H1 (cell line): ENCODE data around the gene TGFBR1. TPM values are rescaled to one million over a fixed set of nuclear protein-coding genes. Genes with fewer than 3 reads are reported as not detected.
A peak's percentile ranks its signal among the peaks of the same experiment; 100 is the strongest.

ENCODE experiments used
- CTCF ChIA-PET: fragments of 300-600 bp; sonication (Branson Sonifier 250); formaldehyde crosslinking; loops from one replicate; lab custom pipeline; 2021; ENCODE audit not compliant: partially characterized antibody; lab: Charles Lee
- POLR2A ChIA-PET: fragments of 300-600 bp; sonication (Branson Sonifier 250); formaldehyde crosslinking; loops from one replicate; lab custom pipeline; 2021; ENCODE audit warnings: inconsistent platforms; ENCODE audit not compliant: partially characterized antibody; lab: Charles Lee
- DNase-seq, 2 experiments: peaks; one replicate each; pipeline versions ENCODE4 v3.0.0 to v3.0.0-alpha.2; 2010 to 2022; ENCODE audit warnings: low spot score in 2 of 2, low read depth in 1 of 2, mixed read lengths in 1 of 2
- FAIRE-seq: peaks from 2 replicates; lab custom pipeline; 2011; peaks lifted over from hg19 to GRCh38; lab: Jason Lieb, UNC
- H2AFZ ChIP-seq: 2 replicates; pipeline ENCODE4 v1.8.1; 2012; ENCODE audit warnings: low read length, inconsistent platforms
- H2AK5ac ChIP-seq: 2 replicates; pipeline ENCODE4 v1.6.1; 2013; ENCODE audit warnings: low read depth, low read length
- H2BK120ac ChIP-seq: replicated peaks from 2 replicates; pipeline ENCODE3; 2013; ENCODE audit warnings: low read depth, low read length, inconsistent platforms
- H2BK12ac ChIP-seq: 2 replicates; pipeline ENCODE4 v1.6.1; 2013; ENCODE audit warnings: low read depth, low read length
- H2BK15ac ChIP-seq: 2 replicates; pipeline ENCODE4 v1.6.1; 2013; ENCODE audit warnings: low read length
- H2BK20ac ChIP-seq: 2 replicates; pipeline ENCODE4 v1.6.1; 2013; ENCODE audit warnings: low read length
- H2BK5ac ChIP-seq: 2 replicates; pipeline ENCODE4 v1.6.1; 2013; ENCODE audit warnings: low read depth, low read length
- H3K14ac ChIP-seq: 2 replicates; pipeline ENCODE4 v1.6.1; 2013; ENCODE audit warnings: inconsistent platforms; ENCODE audit not compliant: insufficient read length
- H3K18ac ChIP-seq: 2 replicates; pipeline ENCODE4 v1.6.1; 2013; ENCODE audit warnings: low read length; ENCODE audit errors: extremely low read depth
- H3K23ac ChIP-seq: 2 replicates; pipeline ENCODE4 v1.6.1; 2013; ENCODE audit warnings: inconsistent platforms; ENCODE audit not compliant: insufficient read length
- H3K23me2 ChIP-seq: 2 replicates; pipeline ENCODE4 v1.6.1; 2013; ENCODE audit warnings: low read depth, low read length
- H3K27ac ChIP-seq: 2 replicates; pipeline ENCODE4 v1.6.1; 2011; ENCODE audit warnings: low read depth, low read length, inconsistent platforms
- H3K27me3 ChIP-seq, 4 experiments: replicated peaks in 1 of 4; 1 replicate in 1 of 4; 2 replicates in 3 of 4; pipeline versions ENCODE4 v1.6.1 to v1.8.1; 2011 to 2013; ENCODE audit warnings: low read length in 3 of 4, mild to moderate bottlenecking in 3 of 4, inconsistent platforms in 2 of 4, mixed read lengths in 2 of 4, moderate library complexity in 1 of 4; ENCODE audit not compliant: control insufficient read depth in 3 of 4, insufficient read depth in 3 of 4; ENCODE audit errors: extremely low read depth in 1 of 4
- H3K36me3 ChIP-seq, 4 experiments: 2 replicates each; pipeline versions ENCODE4 v1.6.1 to v1.8.1; 2011 to 2013; ENCODE audit warnings: mild to moderate bottlenecking in 4 of 4, low read length in 3 of 4, moderate library complexity in 2 of 4, control low read depth in 1 of 4, inconsistent platforms in 1 of 4; ENCODE audit not compliant: insufficient read depth in 4 of 4, control insufficient read depth in 2 of 4
- H3K4ac ChIP-seq: replicated peaks from 2 replicates; pipeline ENCODE3; 2013; ENCODE audit warnings: low read length, low read depth, mixed read lengths, inconsistent platforms; ENCODE audit not compliant: insufficient read length
- H3K4me1 ChIP-seq, 4 experiments: replicated peaks in 1 of 4; 1 replicate in 1 of 4; 2 replicates in 3 of 4; pipeline versions ENCODE4 v1.6.1 to v1.8.1; 2011 to 2013; ENCODE audit warnings: low read length in 3 of 4, inconsistent platforms in 2 of 4, mixed read lengths in 1 of 4; ENCODE audit not compliant: insufficient read depth in 4 of 4, control insufficient read depth in 3 of 4
- H3K4me2 ChIP-seq, 2 experiments: 2 replicates each; pipeline versions ENCODE4 v1.6.1 to v1.8.1; 2011 to 2013; ENCODE audit warnings: low read depth in 2 of 2, low read length in 2 of 2, control low read depth in 1 of 2, inconsistent platforms in 1 of 2, mild to moderate bottlenecking in 1 of 2; ENCODE audit not compliant: insufficient read depth in 1 of 2
- H3K4me3 ChIP-seq, 4 experiments: fragments of 200-600, 300-600 bp in 1 of 4; sonication (generic), shearing (Covaris generic), sonication (Bioruptor Twin) in 1 of 4; 2 replicates each; pipeline versions ENCODE4 v1.5.1 to v1.8.1; 2011 to 2016; ENCODE audit warnings: low read length in 4 of 4, low read depth in 3 of 4, control low read depth in 2 of 4, inconsistent platforms in 2 of 4, mild to moderate bottlenecking in 2 of 4, mixed read lengths in 1 of 4, moderate library complexity in 1 of 4; ENCODE audit not compliant: insufficient read depth in 2 of 4; ENCODE audit errors: extremely low read depth in 1 of 4
- H3K56ac ChIP-seq: replicated peaks from 2 replicates; pipeline ENCODE3; 2013; ENCODE audit warnings: low read depth, mild to moderate bottlenecking, mixed read lengths, low read length, inconsistent platforms; ENCODE audit not compliant: insufficient read length
- H3K79me1 ChIP-seq: 2 replicates; pipeline ENCODE4 v1.6.1; 2013; ENCODE audit warnings: low read depth, low read length, control low read depth
- H3K79me2 ChIP-seq, 2 experiments: 2 replicates each; pipeline versions ENCODE4 v1.6.1 to v1.8.1; 2012 to 2013; ENCODE audit warnings: low read length in 2 of 2, mild to moderate bottlenecking in 2 of 2, inconsistent platforms in 1 of 2; ENCODE audit not compliant: insufficient read depth in 2 of 2, control insufficient read depth in 1 of 2
- H3K9ac ChIP-seq, 4 experiments: replicated peaks in 1 of 4; 1 replicate in 1 of 4; 2 replicates in 3 of 4; pipeline versions ENCODE4 v1.6.1 to v1.8.1; 2011 to 2013; ENCODE audit warnings: low read depth in 3 of 4, low read length in 3 of 4, control low read depth in 2 of 4, mild to moderate bottlenecking in 2 of 4, moderate library complexity in 2 of 4, inconsistent platforms in 1 of 4; ENCODE audit errors: extremely low read depth in 1 of 4
- H3K9me3 ChIP-seq, 2 experiments: 2 replicates each; pipeline versions ENCODE4 v1.6.1 to v1.8.1; 2012 to 2013; ENCODE audit warnings: mild to moderate bottlenecking in 2 of 2, moderate library complexity in 2 of 2, control low read depth in 1 of 2, inconsistent platforms in 1 of 2, low read depth in 1 of 2, low read length in 1 of 2, mixed read lengths in 1 of 2; ENCODE audit not compliant: insufficient read depth in 2 of 2
- H4K20me1 ChIP-seq, 2 experiments: replicated peaks in 1 of 2; 2 replicates each; pipeline versions ENCODE3 to v1.8.1; 2011 to 2013; ENCODE audit warnings: inconsistent platforms in 2 of 2, low read length in 2 of 2, mild to moderate bottlenecking in 1 of 2; ENCODE audit not compliant: insufficient read depth in 2 of 2, control insufficient read depth in 1 of 2
- H4K5ac ChIP-seq: 2 replicates; pipeline ENCODE4 v1.6.1; 2013; ENCODE audit warnings: low read length, low read depth, mixed read lengths, inconsistent platforms; ENCODE audit not compliant: insufficient read length
- H4K8ac ChIP-seq: 2 replicates; pipeline ENCODE4 v1.8.0; 2013; ENCODE audit warnings: mild to moderate bottlenecking, moderate library complexity, low read length, inconsistent platforms; ENCODE audit not compliant: insufficient read depth; ENCODE audit errors: extremely low read depth
- H4K91ac ChIP-seq: replicated peaks from 2 replicates; pipeline ENCODE3; 2013; ENCODE audit warnings: low read length, mixed read lengths, inconsistent platforms; ENCODE audit not compliant: insufficient read length
- ATF3 ChIP-seq: IDR thresholded peaks from 2 replicates; pipeline ENCODE4 v1.6.1; 2011; ENCODE audit warnings: low read depth, mild to moderate bottlenecking, low read length; ENCODE audit not compliant: insufficient read depth
- CBX5 ChIP-seq: fragments of 300-800, 300-1000 bp; sonication (generic); IDR thresholded peaks from 2 replicates; pipeline ENCODE4 v1.7.1; 2016; ENCODE audit warnings: antibody characterized with exemption, low read length, low read depth
- CEBPB ChIP-seq: IDR thresholded peaks from 2 replicates; pipeline ENCODE4 v1.6.1; 2012; ENCODE audit warnings: low read depth, low read length
- CREB1 ChIP-seq: IDR thresholded peaks from 2 replicates; pipeline ENCODE4 v1.6.1; 2012; ENCODE audit warnings: inconsistent platforms
- CTBP2 ChIP-seq: IDR thresholded peaks from 2 replicates; pipeline ENCODE4 v1.7.0; 2011; ENCODE audit warnings: borderline replicate concordance, mild to moderate bottlenecking, moderate library complexity, mixed read lengths, low read length; ENCODE audit not compliant: insufficient read depth, insufficient read length
- HDAC2 ChIP-seq, 2 experiments: fragments of 300-600 bp in 1 of 2; sonication (generic) in 1 of 2; IDR thresholded peaks; 2 replicates each; pipeline ENCODE4 v1.6.1; 2011 to 2012; ENCODE audit warnings: low read depth in 2 of 2, low read length in 2 of 2, mild to moderate bottlenecking in 2 of 2, moderate library complexity in 2 of 2, borderline replicate concordance in 1 of 2, inconsistent platforms in 1 of 2
- JUN ChIP-seq: IDR thresholded peaks from 2 replicates; pipeline ENCODE4 v1.6.1; 2011; ENCODE audit warnings: low read depth, mild to moderate bottlenecking, improper control_type of control experiment, low read length
- RAD21 ChIP-seq, 2 experiments: IDR thresholded peaks in 1 of 2; conservative IDR thresholded peaks in 1 of 2; 2 replicates each; pipeline ENCODE4 v1.6.1; 2011; ENCODE audit warnings: low read depth in 2 of 2, low read length in 2 of 2, improper control_type of control experiment in 1 of 2, inconsistent platforms in 1 of 2, mild to moderate bottlenecking in 1 of 2, moderate library complexity in 1 of 2
- SIRT6 ChIP-seq: IDR thresholded peaks from one replicate; pipeline ENCODE4 v1.7.1; 2012; ENCODE audit warnings: low read length, inconsistent platforms
- SP4 ChIP-seq: IDR thresholded peaks from 2 replicates; pipeline ENCODE4 v1.6.1; 2012; ENCODE audit warnings: low read length, inconsistent platforms
- TAF1 ChIP-seq: IDR thresholded peaks from 2 replicates; pipeline ENCODE4 v1.6.1; 2011; ENCODE audit warnings: mild to moderate bottlenecking, low read depth, low read length
- WGBS, 2 experiments: shearing (Covaris generic) in 1 of 2; methylation state at CpG; one replicate each; pipeline versions ENCODE4 v1.1.6 to v1.1.7; 2013 to 2015; ENCODE audit warnings: low lambda C conversion rate in 2 of 2, mixed read lengths in 2 of 2, inconsistent platforms in 1 of 2, low coverage in 1 of 2, missing lambda C conversion rate in 1 of 2; ENCODE audit not compliant: insufficient replicate concordance in 2 of 2, insufficient coverage in 1 of 2, insufficient read length in 1 of 2; ENCODE audit errors: extremely low coverage in 1 of 2, missing lambda C conversion rate in 1 of 2; 5-methylcytosine and 5-hydroxymethylcytosine counted together
- polyA plus RNA-seq, 7 experiments: library from polyadenylated mRNA; depleted of rRNA in 3 of 7; stranded (reverse) in 5 of 7; unstranded in 2 of 7; fragments of >200 nt in 5 of 7; fragments of 200-250 nt in 2 of 7; gene quantifications; 1 replicate in 5 of 7; 2 replicates in 1 of 7; 4 replicates in 1 of 7; pipeline versions ENCODE4 v1.2.1 to v1.2.3, GENCODE V29; 2011 to 2013; ENCODE audit warnings: missing spikeins in 2 of 7, mixed read lengths in 2 of 7
- total RNA-seq: library from RNA; stranded (reverse); fragmentation: NEBNext Ultra II Directional; extraction: Animal tissue kit (Norgen Biotek cat#: 25700); gene quantifications from 2 replicates; pipeline ENCODE4 v1.2.1, GENCODE V29; 2021

The TGFBR1 gene
- total and polyA plus RNA-seq, 2 of the 8 experiments (the other 6 are each of a cell fraction or from before 2014, with no cell fraction given) = 16.8 to 52.4 TPM

DNA sequence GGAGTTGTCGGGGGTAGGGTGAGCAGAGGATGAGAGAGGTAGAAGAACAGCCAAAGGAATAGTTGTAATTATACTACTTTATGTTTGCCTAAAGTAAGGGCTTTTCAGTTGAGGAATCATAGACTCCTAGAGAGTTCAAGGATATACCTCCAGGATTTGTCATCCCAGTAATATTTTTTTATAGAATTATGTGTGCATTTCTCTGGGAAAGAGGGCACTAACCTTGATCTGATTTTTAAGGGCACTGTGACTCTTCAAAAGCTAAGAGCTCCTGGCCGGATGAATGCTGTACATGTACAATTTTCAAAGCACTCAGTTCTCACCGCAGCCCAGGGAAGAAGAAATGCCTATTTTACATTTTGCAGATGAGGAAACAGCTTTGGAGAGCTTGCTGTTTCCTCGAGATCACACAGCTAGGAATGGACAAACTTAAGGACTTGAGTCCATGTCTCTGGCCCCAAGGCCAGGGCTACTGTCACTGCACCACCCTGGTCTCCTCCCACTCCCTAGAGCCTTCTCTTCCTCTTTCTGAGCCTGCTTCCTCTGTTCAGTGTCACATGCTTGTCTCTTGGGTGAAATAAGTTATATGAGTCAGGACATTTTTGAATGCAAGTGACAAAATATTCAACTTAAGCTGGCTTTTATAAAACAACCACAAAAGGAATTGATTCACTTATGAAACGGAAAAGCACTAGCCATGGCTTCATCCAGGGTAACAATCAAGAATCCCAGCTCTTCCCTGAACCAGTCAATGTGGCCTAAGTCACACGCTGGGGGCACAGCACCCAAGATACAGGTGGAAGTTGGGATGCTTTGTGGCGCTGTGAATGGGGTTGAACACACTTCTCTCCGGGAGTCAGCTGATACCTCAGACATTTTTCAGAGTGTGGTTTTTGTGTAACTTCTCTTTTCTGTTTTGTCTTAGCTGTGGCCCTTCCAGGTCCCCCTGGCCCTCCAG lies 45.7 kb upstream of the TGFBR1 start:
- Histone ChIP-seq H3K18ac (no peak overlapping the region), H3K79me2 (no peaks in the 10 kb centered on the region), H3K9me3 (no peaks in the 10 kb centered on the region), H3K79me1 (no peaks in the 10 kb centered on the region), H3K4me3 (no peak overlapping the region), H3K23me2 (no peaks in the 10 kb centered on the region), H4K5ac (no peak overlapping the region), H3K9ac (no peak overlapping the region), H2BK15ac (no peak overlapping the region), H3K36me3 (no peaks in the 10 kb centered on the region), H2BK5ac (no peak overlapping the region), H4K91ac (peak overlapping the region; percentile 13), H3K4ac (no peak overlapping the region), H2AFZ (no peak overlapping the region), H3K4me1 (no peaks in the 10 kb centered on the region), H3K23ac (no peak overlapping the region), H3K4me2 (no peak overlapping the region), H4K20me1 (no peaks in the 10 kb centered on the region), H2BK20ac (no peak overlapping the region), H2BK12ac (no peak overlapping the region), H2BK120ac (no peak overlapping the region), H3K27ac (no peak overlapping the region), H3K56ac (no peak overlapping the region), H3K27me3 (no peaks in the 10 kb centered on the region; a peak in 1 of 7 replicates), H4K8ac (no peak overlapping the region), H2AK5ac (no peak overlapping the region), H3K14ac (no peak overlapping the region)
- WGBS, 2 experiments = 89% methylated on average over 8 of the region's 8 CpGs; no CpG with 5 or more reads in 1 of the 2 experiments
- CTCF ChIA-PET = interaction anchor here (0.7 to 1.8 kb wide), 4 partner anchors 19 to 43 kb away, joined by 3 to 4 read pairs (median 3); no protein-coding TSS in a partner anchor
- DNase-seq (no peak), FAIRE-seq (no peak)
- POLR2A ChIA-PET = no interaction called here
- TF ChIP-seq HDAC2 (IDR thresholded peaks at IDR 0.05; ENCODE audit: borderline replicate concordance in 1 of 2, low read depth in 2 of 2, low read length in 2 of 2) (no peak), TAF1 (no peak), SIRT6 (no peak), ATF3 (no peak), RAD21 (IDR thresholded peaks at IDR 0.05 in 1 of 2, conservative IDR thresholded peaks at IDR 0.05 in 1 of 2; ENCODE audit: low read depth in 2 of 2, low read length in 2 of 2) (no peak), CBX5 (no peak), CREB1 (no peak), SP4 (no peak), CTBP2 (no peak), CEBPB (no peak), JUN (no peak)
